IMR-90 (cell line): ENCODE measurements around the gene C21orf58.

Source experiments
- BHLHE40 ChIP-seq: fragments of 150-350 bp; IDR thresholded peaks from 2 replicates; pipeline ENCODE4 v1.6.1; 2016; ENCODE audit warnings: mild to moderate bottlenecking, low read depth, low read length
- CEBPB ChIP-seq: IDR thresholded peaks from 2 replicates; pipeline ENCODE4 v1.6.1; 2012; ENCODE audit warnings: low read depth, low read length, improper control_type of control experiment
- FOS ChIP-seq: fragments of 150-350 bp; IDR thresholded peaks from 2 replicates; pipeline ENCODE4 v1.6.1; 2016; ENCODE audit warnings: low read depth, low read length
- POLR2A ChIP-seq: IDR thresholded peaks from 2 replicates; pipeline ENCODE4 v1.6.1; 2012; ENCODE audit warnings: mild to moderate bottlenecking, low read depth, low read length
- RAD21 ChIP-seq: IDR thresholded peaks from 2 replicates; pipeline ENCODE4 v1.6.1; 2012; ENCODE audit warnings: low read length, improper control_type of control experiment
- RCOR1 ChIP-seq: IDR thresholded peaks from 2 replicates; pipeline ENCODE4 v1.6.1; 2012; ENCODE audit warnings: mild to moderate bottlenecking, low read length, improper control_type of control experiment; ENCODE audit not compliant: insufficient replicate concordance
- RFX5 ChIP-seq: IDR thresholded peaks from 2 replicates; pipeline ENCODE4 v1.8.0; 2012; ENCODE audit warnings: low read depth, mild to moderate bottlenecking, low read length, moderate library complexity
- USF2 ChIP-seq: fragments of 150-350 bp; IDR thresholded peaks from 2 replicates; pipeline ENCODE4 v1.6.1; 2017; ENCODE audit warnings: mild to moderate bottlenecking, antibody characterized with exemption, low read length, low read depth
- TF ChIP-seq, protein P1 (sequence below): conservative IDR thresholded peaks from 2 replicates; pipeline ENCODE4 v1.5.1; 2012; ENCODE audit warnings: mild to moderate bottlenecking, low read depth, low read length, improper control_type of control experiment

GRCh38 chr21:46366561-46366960 is 42.9 kb upstream of the C21orf58 start:
- TF ChIP-seq POLR2A (no peak), BHLHE40 (no peak), RFX5 (no peak), RAD21 (no peak), USF2 (no peak), RCOR1 (no peak), CEBPB (no peak), FOS (no peak)
- TF ChIP-seq, protein P1, sequence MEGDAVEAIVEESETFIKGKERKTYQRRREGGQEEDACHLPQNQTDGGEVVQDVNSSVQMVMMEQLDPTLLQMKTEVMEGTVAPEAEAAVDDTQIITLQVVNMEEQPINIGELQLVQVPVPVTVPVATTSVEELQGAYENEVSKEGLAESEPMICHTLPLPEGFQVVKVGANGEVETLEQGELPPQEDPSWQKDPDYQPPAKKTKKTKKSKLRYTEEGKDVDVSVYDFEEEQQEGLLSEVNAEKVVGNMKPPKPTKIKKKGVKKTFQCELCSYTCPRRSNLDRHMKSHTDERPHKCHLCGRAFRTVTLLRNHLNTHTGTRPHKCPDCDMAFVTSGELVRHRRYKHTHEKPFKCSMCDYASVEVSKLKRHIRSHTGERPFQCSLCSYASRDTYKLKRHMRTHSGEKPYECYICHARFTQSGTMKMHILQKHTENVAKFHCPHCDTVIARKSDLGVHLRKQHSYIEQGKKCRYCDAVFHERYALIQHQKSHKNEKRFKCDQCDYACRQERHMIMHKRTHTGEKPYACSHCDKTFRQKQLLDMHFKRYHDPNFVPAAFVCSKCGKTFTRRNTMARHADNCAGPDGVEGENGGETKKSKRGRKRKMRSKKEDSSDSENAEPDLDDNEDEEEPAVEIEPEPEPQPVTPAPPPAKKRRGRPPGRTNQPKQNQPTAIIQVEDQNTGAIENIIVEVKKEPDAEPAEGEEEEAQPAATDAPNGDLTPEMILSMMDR: no peak
